Stimulated activated naive CD4-positive, alpha-beta T cell treated with Interleukin-2 at 50 U/mL for 16 hours (primary cell): Measurements from ENCODE around the gene CRYBB1.
"Not testable (repeated sequence)": the region's sequence is repeated elsewhere in the genome, so short reads cannot be mapped to it uniquely, and the experiment has no call there.

ENCODE experiments used
- DNase-seq: peaks from one replicate; lab custom pipeline; 2025; lab: John Stamatoyannopoulos, UW

The CRYBB1 gene

GRCh38 chr22:26636296-26636695, 18.5 kb upstream of the CRYBB1 start:
- no peak for DNase-seq

- DNase-seq: no peak
Observed at GRCh38 chr22:26635117-26635516, 17.3 kb upstream of the CRYBB1 start.

- no peak for DNase-seq
Observed at GRCh38 chr22:26634189-26634588, 16.4 kb upstream of the CRYBB1 start.

- DNase-seq: no peak
Observed at GRCh38 chr22:26632422-26633155, 14.8 kb upstream of the CRYBB1 start.

- no peak for DNase-seq
Observed at GRCh38 chr22:26631282-26631681, 13.5 kb upstream of the CRYBB1 start.

GRCh38 chr22:26629988-26630761, 12.3 kb upstream of the CRYBB1 start:
- DNase-seq: no peak

- no peak for DNase-seq
Observed at GRCh38 chr22:26624803-26625202, 7.0 kb upstream of the CRYBB1 start.

- DNase-seq: no peak
Observed at GRCh38 chr22:26623984-26624383, 6.2 kb upstream of the CRYBB1 start.

GRCh38 chr22:26621663-26622062, 3.8 kb upstream of the CRYBB1 start, which contains the start of gene CRYBA4:
Gene CRYBA4, plus strand, starts transcription at chr22:26621963. Its CDS starts 634 bp downstream, at chr22:26622597.
- no peak for DNase-seq

GRCh38 chr22:26620197-26620596, 2.4 kb upstream of the CRYBB1 start:
- DNase-seq: no peak

- DNase-seq: no peak
Observed at GRCh38 chr22:26619510-26619909, 1.7 kb upstream of the CRYBB1 start.

GRCh38 chr22:26618455-26618854, 628 bp upstream of the CRYBB1 start:
- DNase-seq: no peak

- DNase-seq: no peak
Observed at GRCh38 chr22:26616650-26617049, 1.2 kb downstream of the CRYBB1 start.

- DNase-seq: no peak
Observed at GRCh38 chr22:26615830-26616435, 1.9 kb downstream of the CRYBB1 start.

GRCh38 chr22:26615149-26615548, 2.7 kb downstream of the CRYBB1 start:
- DNase-seq: no peak

GRCh38 chr22:26614322-26614721, 3.5 kb downstream of the CRYBB1 start:
- DNase-seq: no peak

- DNase-seq: not testable (repeated sequence)
Observed at GRCh38 chr22:26613753-26614152, 4.1 kb downstream of the CRYBB1 start.

- no peak for DNase-seq
Observed at GRCh38 chr22:26612652-26613051, 5.2 kb downstream of the CRYBB1 start.

- DNase-seq: no peak
Observed at GRCh38 chr22:26610996-26611395, 6.8 kb downstream of the CRYBB1 start.

- DNase-seq: peak; percentile 55
Observed at GRCh38 chr22:26610072-26610958, 7.5 kb downstream of the CRYBB1 start.

- no peak for DNase-seq
Observed at GRCh38 chr22:26609287-26609686, 8.5 kb downstream of the CRYBB1 start.

- no peak for DNase-seq
Observed at GRCh38 chr22:26608129-26608528, 9.7 kb downstream of the CRYBB1 start.
